Adrenal gland (tissue), 12 donors: ENCODE data around the gene TPM1. TPM values are rescaled to one million over a fixed set of nuclear protein-coding genes. Genes with fewer than 3 reads are reported as not detected.
"Not testable (repeated sequence)": the region's sequence is repeated elsewhere in the genome, so short reads cannot be mapped to it uniquely, and the experiment has no call there.

ENCODE experiments used
- DNase-seq, 7 donors: peaks; one replicate each; pipeline ENCODE4 v3.0.0-alpha.2; 2019 to 2020
- H3K27ac ChIP-seq, 5 donors: fragments of 200-600 bp; sonication (generic) in 4 of 5; 1 replicate in 3 of 5; 2 replicates in 2 of 5; pipeline versions ENCODE4 v1.5.1 to v1.8.0; 2016 to 2020; ENCODE audit warnings: mild to moderate bottlenecking in 1 of 5
- H3K27me3 ChIP-seq: fragments of 200-600 bp; 2 replicates; pipeline ENCODE4 v1.8.0; 2021
- H3K36me3 ChIP-seq, 2 donors: fragments of 200-600 bp; replicated peaks in 1 of 2; 1 replicate in 1 of 2; 2 replicates in 1 of 2; pipeline versions ENCODE4 v1.5.1 to v1.8.0; 2018 to 2022
- H3K4me1 ChIP-seq, 2 donors: fragments of 200-600 bp; replicated peaks in 1 of 2; 1 replicate in 1 of 2; 2 replicates in 1 of 2; pipeline versions ENCODE4 v1.5.1 to v1.8.0; 2018 to 2021
- H3K4me3 ChIP-seq, 4 donors: fragments of 200-600 bp; sonication (generic) in 3 of 4; one replicate each; pipeline ENCODE4 v1.5.1; 2016 to 2018
- H3K9me3 ChIP-seq, 3 donors: fragments of 200-600 bp; sonication (generic) in 1 of 3; replicated peaks in 1 of 3; 1 replicate in 2 of 3; 2 replicates in 1 of 3; pipeline versions ENCODE4 v1.5.1 to v1.8.0; 2016 to 2021
- CTCF ChIP-seq, 6 experiments: fragments of 450-650 bp in 4 of 6; fragments of 200-600 bp in 2 of 6; sonication (generic) in 1 of 6; IDR thresholded peaks; 1 replicate in 5 of 6; 2 replicates in 1 of 6; pipeline versions ENCODE4 v1.5.1 to v1.8.0; 2016 to 2021; ENCODE audit warnings: antibody characterized with exemption in 6 of 6, mild to moderate bottlenecking in 2 of 6, moderate library complexity in 1 of 6
- POLR2A ChIP-seq, 2 donors: fragments of 450-650 bp; IDR thresholded peaks; one replicate each; pipeline ENCODE4 v1.6.1; 2017; ENCODE audit warnings: antibody characterized with exemption in 2 of 2, mild to moderate bottlenecking in 2 of 2, moderate library complexity in 1 of 2
- WGBS, 4 donors: extraction: QIAGEN DNeasy Blood & Tissue Kit in 2 of 4; methylation state at CpG; one replicate each; pipeline versions ENCODE4 v1.1.5 to v1.1.7; 2013 to 2017; 5-methylcytosine and 5-hydroxymethylcytosine counted together
- intact Hi-C, 2 donors: fragments of 100-400 bp; cut with DNase I; formaldehyde crosslinking; loops; one replicate each; pipeline versions ENCODE4 v1.14.1 to v1.15.0; 2022 to 2023
- polyA plus RNA-seq, 3 donors: library from polyadenylated mRNA; stranded (reverse); fragments of 200-250 nt in 2 of 3; fragments of 350-450 nt in 1 of 3; fragmentation: Illumina TruSeq in 1 of 3; extraction: RNeasy Lipid Tissue Mini Kit (QIAGEN cat#74804) in 1 of 3; gene quantifications; one replicate each; pipeline ENCODE4 v1.2.3, GENCODE V29; 2013 to 2014
- total RNA-seq, 9 donors: library from RNA; depleted of rRNA in 4 of 9; stranded (reverse); fragments of >200 nt in 4 of 9; fragments of 120-200 nt in 1 of 9; fragmentation: NEBNext Ultra II Directional in 1 of 9; extraction: Animal tissue kit (Norgen Biotek cat#: 25700) in 1 of 9; gene quantifications; one replicate each; pipeline versions ENCODE4 v1.1.0 to v1.2.4, GENCODE V29; 2013 to 2023
- donor health status: healthy with polysubstance abuse.
- donor health status: Bipolar disorder and iron deficiency.
- donor health status: DM: yes; HTN: yes; CAD: no.
- donor health status: DM: no; HTN: no; CAD: no.
- donor health status: DM: no; HTN: no; CAD: no.
- donor health status: DM: yes; HTN: yes; CAD: no.

The TPM1 gene
- total and polyA plus RNA-seq, 12 donors, result 81.8 to 246 (median 167) TPM

DNA sequence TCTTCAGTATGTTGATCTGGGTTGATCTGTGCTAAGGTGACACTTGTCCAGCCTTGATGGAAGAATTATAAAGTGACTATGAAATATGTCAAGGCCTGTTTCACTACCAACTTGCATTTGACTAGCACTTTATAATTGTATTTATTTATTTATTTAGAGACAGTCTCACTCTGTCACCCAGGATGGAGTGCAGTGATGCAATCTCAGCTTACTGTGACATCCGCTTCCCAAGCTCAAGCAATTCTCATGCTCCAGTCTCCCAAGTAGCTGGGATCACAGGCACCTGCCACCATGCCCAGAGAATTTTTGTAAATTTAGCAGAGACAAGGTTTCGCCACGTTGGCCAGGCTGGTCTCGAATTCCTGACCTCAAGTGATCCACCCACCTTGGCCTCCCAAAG lies 53.6 kb downstream of the TPM1 start:
- no peak for DNase-seq
- intact Hi-C loops, result loop anchor here in 1 of 2 donors (10.0 kb wide), 1 partner anchor 251 kb away; no protein-coding TSS in a partner anchor
- H3K27ac ChIP-seq, result no peak overlapping the region

GRCh38 chr15:63098901-63099300 lies 56.4 kb downstream of the TPM1 start:
- H3K36me3 ChIP-seq, H3K4me3 ChIP-seq, H3K9me3 ChIP-seq, H3K4me1 ChIP-seq, H3K27ac ChIP-seq, DNase-seq, H3K27me3 ChIP-seq: not testable (repeated sequence)
- 75 to 93% (median 87%) methylated on average over 4 to 28 of the region's 33 CpGs for WGBS, 4 donors
- intact Hi-C loops, result loop anchor here in 1 of 2 donors (10.0 kb wide), 1 partner anchor 254 kb away; no protein-coding TSS in a partner anchor

More for the DNA sequence above, 53.6 kb downstream of the TPM1 start:
- H3K4me3 ChIP-seq, result no peak overlapping the region
- TF ChIP-seq CTCF (IDR thresholded peaks at IDR 0.05) (no peak), POLR2A (IDR thresholded peaks at IDR 0.05) (no peak)
- H3K9me3 ChIP-seq, result no peaks in the 10 kb centered on the region
- H3K27me3 ChIP-seq, result no peaks in the 10 kb centered on the region
- H3K36me3 ChIP-seq, result no peaks in the 10 kb centered on the region
- no peaks in the 10 kb centered on the region for H3K4me1 ChIP-seq
- WGBS, 4 donors, result 91 to 100% (median 96%) methylated on average over 4 of the region's 4 CpGs

DNA sequence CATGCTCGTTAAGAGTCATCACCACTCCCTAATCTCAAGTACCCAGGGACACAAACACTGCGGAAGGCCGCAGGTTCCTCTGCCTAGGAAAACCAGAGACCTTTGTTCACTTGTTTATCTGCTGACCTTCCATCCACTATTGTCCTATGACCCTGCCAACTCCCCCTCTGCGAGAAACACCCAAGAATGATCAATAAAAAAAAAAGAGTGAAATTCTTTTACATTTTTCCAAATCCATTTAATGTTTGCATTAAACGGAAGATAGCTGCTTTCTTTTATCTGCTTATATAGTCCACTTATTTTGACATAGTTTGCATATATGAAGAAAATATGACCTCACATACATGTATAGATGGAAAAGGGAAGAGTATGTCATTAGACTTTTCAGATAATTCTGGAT lies 57.0 kb downstream of the TPM1 start:
- intact Hi-C loops, result loop anchor here in 1 of 2 donors (10.0 kb wide), 1 partner anchor 255 kb away; no protein-coding TSS in a partner anchor
- WGBS, 4 donors, result 83 to 92% (median 87%) methylated on average over 4 to 5 of the region's 5 CpGs
- H3K36me3 ChIP-seq, result not testable (repeated sequence)

GRCh38 chr15:63103416-63103815 lies 60.9 kb downstream of the TPM1 start:
- H3K4me3 ChIP-seq, result no peak overlapping the region
- no peak overlapping the region for H3K27ac ChIP-seq
- no peaks in the 10 kb centered on the region for H3K9me3 ChIP-seq
- no peaks in the 10 kb centered on the region for H3K4me1 ChIP-seq
- no peak for TF ChIP-seq POLR2A (IDR thresholded peaks at IDR 0.05)
- TF ChIP-seq CTCF (IDR thresholded peaks at IDR 0.05), result no peak
- peak in 1 of 7 donors; percentile 1 for DNase-seq
- no peaks in the 10 kb centered on the region for H3K36me3 ChIP-seq
- intact Hi-C loops, result no loop called here
- WGBS, 4 donors, result 61 to 92% (median 79%) methylated on average over 3 of the region's 3 CpGs
- H3K27me3 ChIP-seq, result no peaks in the 10 kb centered on the region

More for the DNA sequence above, 57.0 kb downstream of the TPM1 start:
- not testable (repeated sequence) for H3K4me3 ChIP-seq, H3K27me3 ChIP-seq, DNase-seq, H3K27ac ChIP-seq, H3K9me3 ChIP-seq, H3K4me1 ChIP-seq

DNA sequence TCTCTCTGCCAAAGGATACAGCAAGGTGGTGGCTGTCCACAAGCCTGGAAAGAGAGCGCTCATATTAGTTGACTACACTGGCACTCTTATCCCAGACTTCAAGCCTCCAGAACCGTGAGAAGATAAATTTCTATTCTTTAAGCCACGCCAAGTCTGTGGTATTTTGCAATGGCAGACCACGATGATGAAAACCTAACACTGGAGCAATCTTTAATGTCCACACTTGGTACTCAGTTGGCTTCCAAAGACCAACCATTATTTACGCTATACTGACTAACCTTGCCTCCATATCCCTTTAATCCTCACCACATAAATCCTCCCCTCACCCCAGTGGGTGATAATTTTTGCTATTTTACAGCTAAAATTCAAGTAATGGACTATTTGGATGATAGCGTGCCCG lies 62.2 kb downstream of the TPM1 start:
- Histone ChIP-seq H3K9me3 (no peaks in the 10 kb centered on the region), H3K36me3 (no peaks in the 10 kb centered on the region), H3K4me3 (no peak overlapping the region), H3K27me3 (no peaks in the 10 kb centered on the region), H3K27ac (no peak overlapping the region), H3K4me1 (no peaks in the 10 kb centered on the region)
- WGBS, 4 donors, result 55 to 91% (median 68%) methylated on average over 7 of the region's 7 CpGs
- no peak for DNase-seq
- TF ChIP-seq POLR2A (IDR thresholded peaks at IDR 0.05), result no peak
- no peak for TF ChIP-seq CTCF (IDR thresholded peaks at IDR 0.05)
- intact Hi-C loops, result no loop called here

- WGBS, 4 donors, result 70 to 92% (median 77%) methylated on average over 8 of the region's 8 CpGs
Measured at GRCh38 chr15:63105354-63105753, 62.8 kb downstream of the TPM1 start.

More at GRCh38 chr15:63105354-63105753, 62.8 kb downstream of the TPM1 start:
- H3K36me3 ChIP-seq, H3K4me1 ChIP-seq, H3K27me3 ChIP-seq, H3K4me3 ChIP-seq, intact Hi-C loops, H3K27ac ChIP-seq, DNase-seq, H3K9me3 ChIP-seq: not testable (repeated sequence)
